ENCODE measurements around the gene TOGARAM1. TPM values are rescaled to one million over a fixed set of nuclear protein-coding genes. Genes with fewer than 3 reads are reported as not detected.

The TOGARAM1 gene
- total RNA-seq, 4 donors from 2014 or later, result 13.7 to 37.2 (median 25.3) TPM

GRCh38 chr14:44956866-44957265 lies 5.1 kb upstream of the TOGARAM1 start:
- no peak for TF ChIP-seq CTCF (IDR thresholded peaks at IDR 0.05)
- TF ChIP-seq POLR2A (IDR thresholded peaks at IDR 0.05), result no peak
- DNase-seq, result no peak
- Histone ChIP-seq H3K4me1 (peaks cover 0 to 22% (median 11%) of the 10 kb centered on the region in 4 donors), H3K9me3 (no peaks in the 10 kb centered on the region), H3K27ac (no peak overlapping the region), H3K27me3 (no peaks in the 10 kb centered on the region), H3K4me3 (no peak overlapping the region), H3K36me3 (no peaks in the 10 kb centered on the region)

- Histone ChIP-seq H3K27ac (no peak overlapping the region), H3K9me3 (no peaks in the 10 kb centered on the region), H3K4me1 (peaks cover 0 to 24% (median 14%) of the 10 kb centered on the region in 4 donors), H3K27me3 (no peaks in the 10 kb centered on the region), H3K4me3 (peak overlapping the region in 1 of 4 donors; percentile 80), H3K36me3 (no peaks in the 10 kb centered on the region)
- TF ChIP-seq POLR2A (IDR thresholded peaks at IDR 0.05) (no peak), CTCF (IDR thresholded peaks at IDR 0.05) (no peak)
- no peak for DNase-seq
Observed at GRCh38 chr14:44959538-44959937, 2.5 kb upstream of the TOGARAM1 start.

- Histone ChIP-seq H3K27ac (no peak overlapping the region), H3K4me3 (peak overlapping the region in 2 of 4 donors; percentile 80 to 92), H3K36me3 (no peaks in the 10 kb centered on the region), H3K27me3 (no peaks in the 10 kb centered on the region), H3K9me3 (no peaks in the 10 kb centered on the region), H3K4me1 (peaks cover 0 to 28% (median 14%) of the 10 kb centered on the region in 4 donors)
- no peak for TF ChIP-seq POLR2A (IDR thresholded peaks at IDR 0.05)
- no peak for TF ChIP-seq CTCF (IDR thresholded peaks at IDR 0.05)
- DNase-seq, result no peak
Observed at GRCh38 chr14:44960146-44960545, 1.8 kb upstream of the TOGARAM1 start.

- no peak for DNase-seq
- Histone ChIP-seq H3K4me3 (peak overlapping the region; percentile 78 to 92 (median 82)), H3K4me1 (peaks cover 0 to 33% (median 16%) of the 10 kb centered on the region in 4 donors), H3K27ac (peak overlapping the region; percentile 88 to 94 (median 91)), H3K36me3 (no peaks in the 10 kb centered on the region), H3K27me3 (no peaks in the 10 kb centered on the region), H3K9me3 (no peaks in the 10 kb centered on the region)
- TF ChIP-seq CTCF (IDR thresholded peaks at IDR 0.05), result no peak
- no peak for TF ChIP-seq POLR2A (IDR thresholded peaks at IDR 0.05)
Observed at GRCh38 chr14:44960646-44961045, 1.3 kb upstream of the TOGARAM1 start.

GRCh38 chr14:44961151-44961553 lies 838 bp upstream of the TOGARAM1 start:
- DNase-seq, result peak; percentile 59 to 81 (median 61)
- Histone ChIP-seq H3K4me1 (peaks cover 0 to 37% (median 19%) of the 10 kb centered on the region in 4 donors), H3K27me3 (no peaks in the 10 kb centered on the region), H3K9me3 (no peaks in the 10 kb centered on the region), H3K4me3 (peak overlapping the region; percentile 78 to 92 (median 82)), H3K27ac (peak overlapping the region; percentile 88 to 94 (median 91)), H3K36me3 (no peaks in the 10 kb centered on the region)
- TF ChIP-seq CTCF (IDR thresholded peaks at IDR 0.05) (no peak), POLR2A (IDR thresholded peaks at IDR 0.05) (no peak)

All from Peyer's patch (tissue), 4 donors.